Measurements from ENCODE around the gene CPEB1.

Gene CPEB1

GRCh38 chr15:82568986-82569385 is 78.2 kb downstream of the CPEB1 start:
- Histone ChIP-seq H2AFZ (ENCODE audit: low read length, unreplicated experiment) (no peak overlapping the region), H3K4me3 (ENCODE audit: low read depth, low read length) (no peak overlapping the region), H3K27ac (ENCODE audit: low read depth, low read length) (no peak overlapping the region), H3K36me3 (ENCODE audit: insufficient read depth, low read length) (no peaks in the 10 kb centered on the region), H3K27me3 (ENCODE audit: insufficient read depth, low read length) (no peaks in the 10 kb centered on the region), H3K79me2 (ENCODE audit: control insufficient read depth, insufficient read depth, low read length, unreplicated experiment) (no peaks in the 10 kb centered on the region), H3K4me1 (ENCODE audit: control insufficient read depth, insufficient read depth, low read length, unreplicated experiment) (peaks cover 26% of the 10 kb centered on the region)

GRCh38 chr15:82567661-82568060 is 79.5 kb downstream of the CPEB1 start:
- H3K36me3 ChIP-seq (ENCODE audit: insufficient read depth, low read length): no peaks in the 10 kb centered on the region
- no peak overlapping the region for H3K27ac ChIP-seq (ENCODE audit: low read depth, low read length)
- peaks cover 26% of the 10 kb centered on the region for H3K4me1 ChIP-seq (ENCODE audit: control insufficient read depth, insufficient read depth, low read length, unreplicated experiment)

GRCh38 chr15:82566690-82567089 is 80.5 kb downstream of the CPEB1 start:
- H2AFZ ChIP-seq (ENCODE audit: low read length, unreplicated experiment): no peak overlapping the region
- no peaks in the 10 kb centered on the region for H3K27me3 ChIP-seq (ENCODE audit: insufficient read depth, low read length)
- peak overlapping the region; percentile 26; the same call in 1 of the 2 replicates for H3K27ac ChIP-seq (ENCODE audit: low read depth, low read length)
- H3K4me3 ChIP-seq (ENCODE audit: low read depth, low read length): no peak overlapping the region
- H3K36me3 ChIP-seq (ENCODE audit: insufficient read depth, low read length): no peaks in the 10 kb centered on the region
- no peaks in the 10 kb centered on the region for H3K79me2 ChIP-seq (ENCODE audit: control insufficient read depth, insufficient read depth, low read length, unreplicated experiment)
- H3K4me1 ChIP-seq (ENCODE audit: control insufficient read depth, insufficient read depth, low read length, unreplicated experiment): peaks cover 21% of the 10 kb centered on the region

More at GRCh38 chr15:82567661-82568060, 79.5 kb downstream of the CPEB1 start:
- no peaks in the 10 kb centered on the region for H3K79me2 ChIP-seq (ENCODE audit: control insufficient read depth, insufficient read depth, low read length, unreplicated experiment)
- no peak overlapping the region for H3K4me3 ChIP-seq (ENCODE audit: low read depth, low read length)
- H3K27me3 ChIP-seq (ENCODE audit: insufficient read depth, low read length): no peaks in the 10 kb centered on the region
- H2AFZ ChIP-seq (ENCODE audit: low read length, unreplicated experiment): no peak overlapping the region

- H3K4me3 ChIP-seq (ENCODE audit: low read depth, low read length): no peak overlapping the region
- no peak overlapping the region for H3K27ac ChIP-seq (ENCODE audit: low read depth, low read length)
- no peaks in the 10 kb centered on the region for H3K36me3 ChIP-seq (ENCODE audit: insufficient read depth, low read length)
- peaks cover 11% of the 10 kb centered on the region for H3K4me1 ChIP-seq (ENCODE audit: control insufficient read depth, insufficient read depth, low read length, unreplicated experiment)
- H3K27me3 ChIP-seq (ENCODE audit: insufficient read depth, low read length): no peaks in the 10 kb centered on the region
- no peak overlapping the region for H2AFZ ChIP-seq (ENCODE audit: low read length, unreplicated experiment)
- no peaks in the 10 kb centered on the region for H3K79me2 ChIP-seq (ENCODE audit: control insufficient read depth, insufficient read depth, low read length, unreplicated experiment)
Observed at GRCh38 chr15:82558502-82558901, 88.7 kb downstream of the CPEB1 start.

GRCh38 chr15:82556315-82557035 is 90.7 kb downstream of the CPEB1 start:
- no peaks in the 10 kb centered on the region for H3K36me3 ChIP-seq (ENCODE audit: insufficient read depth, low read length)
- no peaks in the 10 kb centered on the region for H3K79me2 ChIP-seq (ENCODE audit: control insufficient read depth, insufficient read depth, low read length, unreplicated experiment)
- H2AFZ ChIP-seq (ENCODE audit: low read length, unreplicated experiment): no peak overlapping the region
- H3K4me1 ChIP-seq (ENCODE audit: control insufficient read depth, insufficient read depth, low read length, unreplicated experiment): peaks cover 11% of the 10 kb centered on the region
- no peak overlapping the region for H3K27ac ChIP-seq (ENCODE audit: low read depth, low read length)
- H3K4me3 ChIP-seq (ENCODE audit: low read depth, low read length): no peak overlapping the region
- no peaks in the 10 kb centered on the region for H3K27me3 ChIP-seq (ENCODE audit: insufficient read depth, low read length)

GRCh38 chr15:82554849-82555248 is 92.3 kb downstream of the CPEB1 start:
- H3K4me1 ChIP-seq (ENCODE audit: control insufficient read depth, insufficient read depth, low read length, unreplicated experiment): peaks cover 11% of the 10 kb centered on the region
- H3K4me3 ChIP-seq (ENCODE audit: low read depth, low read length): no peak overlapping the region
- no peak overlapping the region for H2AFZ ChIP-seq (ENCODE audit: low read length, unreplicated experiment)
- H3K79me2 ChIP-seq (ENCODE audit: control insufficient read depth, insufficient read depth, low read length, unreplicated experiment): no peaks in the 10 kb centered on the region
- no peaks in the 10 kb centered on the region for H3K27me3 ChIP-seq (ENCODE audit: insufficient read depth, low read length)
- peak overlapping the region; percentile 25 for H3K27ac ChIP-seq (ENCODE audit: low read depth, low read length)
- no peaks in the 10 kb centered on the region for H3K36me3 ChIP-seq (ENCODE audit: insufficient read depth, low read length)

- Histone ChIP-seq H3K27me3 (ENCODE audit: insufficient read depth, low read length) (no peaks in the 10 kb centered on the region), H3K27ac (ENCODE audit: low read depth, low read length) (peak overlapping the region; percentile 25), H3K36me3 (ENCODE audit: insufficient read depth, low read length) (no peaks in the 10 kb centered on the region), H3K79me2 (ENCODE audit: control insufficient read depth, insufficient read depth, low read length, unreplicated experiment) (no peaks in the 10 kb centered on the region), H3K4me1 (ENCODE audit: control insufficient read depth, insufficient read depth, low read length, unreplicated experiment) (peaks cover 11% of the 10 kb centered on the region), H2AFZ (ENCODE audit: low read length, unreplicated experiment) (no peak overlapping the region), H3K4me3 (ENCODE audit: low read depth, low read length) (no peak overlapping the region)
Observed at GRCh38 chr15:82554351-82554750, 92.8 kb downstream of the CPEB1 start.

- Histone ChIP-seq H3K4me3 (ENCODE audit: low read depth, low read length) (no peak overlapping the region), H2AFZ (ENCODE audit: low read length, unreplicated experiment) (no peak overlapping the region), H3K4me1 (ENCODE audit: control insufficient read depth, insufficient read depth, low read length, unreplicated experiment) (peaks cover 11% of the 10 kb centered on the region), H3K79me2 (ENCODE audit: control insufficient read depth, insufficient read depth, low read length, unreplicated experiment) (no peaks in the 10 kb centered on the region), H3K27ac (ENCODE audit: low read depth, low read length) (no peak overlapping the region), H3K36me3 (ENCODE audit: insufficient read depth, low read length) (no peaks in the 10 kb centered on the region), H3K27me3 (ENCODE audit: insufficient read depth, low read length) (no peaks in the 10 kb centered on the region)
Observed at GRCh38 chr15:82553846-82554245, 93.3 kb downstream of the CPEB1 start.

GRCh38 chr15:82552861-82553260 is 94.3 kb downstream of the CPEB1 start:
- no peaks in the 10 kb centered on the region for H3K79me2 ChIP-seq (ENCODE audit: control insufficient read depth, insufficient read depth, low read length, unreplicated experiment)
- H3K4me3 ChIP-seq (ENCODE audit: low read depth, low read length): no peak overlapping the region

GRCh38 chr15:82551646-82552247 is 95.4 kb downstream of the CPEB1 start:
- no peaks in the 10 kb centered on the region for H3K79me2 ChIP-seq (ENCODE audit: control insufficient read depth, insufficient read depth, low read length, unreplicated experiment)
- H3K4me3 ChIP-seq (ENCODE audit: low read depth, low read length): no peak overlapping the region
- no peaks in the 10 kb centered on the region for H3K36me3 ChIP-seq (ENCODE audit: insufficient read depth, low read length)
- peaks cover 11% of the 10 kb centered on the region for H3K4me1 ChIP-seq (ENCODE audit: control insufficient read depth, insufficient read depth, low read length, unreplicated experiment)
- no peak overlapping the region for H2AFZ ChIP-seq (ENCODE audit: low read length, unreplicated experiment)
- H3K27me3 ChIP-seq (ENCODE audit: insufficient read depth, low read length): no peaks in the 10 kb centered on the region
- H3K27ac ChIP-seq (ENCODE audit: low read depth, low read length): no peak overlapping the region

More at GRCh38 chr15:82552861-82553260, 94.3 kb downstream of the CPEB1 start:
- Histone ChIP-seq H3K27ac (ENCODE audit: low read depth, low read length) (no peak overlapping the region), H3K4me1 (ENCODE audit: control insufficient read depth, insufficient read depth, low read length, unreplicated experiment) (peaks cover 11% of the 10 kb centered on the region), H3K27me3 (ENCODE audit: insufficient read depth, low read length) (no peaks in the 10 kb centered on the region), H2AFZ (ENCODE audit: low read length, unreplicated experiment) (no peak overlapping the region), H3K36me3 (ENCODE audit: insufficient read depth, low read length) (no peaks in the 10 kb centered on the region)

- no peak overlapping the region for H3K27ac ChIP-seq (ENCODE audit: low read depth, low read length)
- no peak overlapping the region for H3K4me3 ChIP-seq (ENCODE audit: low read depth, low read length)
- H2AFZ ChIP-seq (ENCODE audit: low read length, unreplicated experiment): no peak overlapping the region
- no peaks in the 10 kb centered on the region for H3K27me3 ChIP-seq (ENCODE audit: insufficient read depth, low read length)
- peaks cover 5% of the 10 kb centered on the region for H3K4me1 ChIP-seq (ENCODE audit: control insufficient read depth, insufficient read depth, low read length, unreplicated experiment)
- H3K79me2 ChIP-seq (ENCODE audit: control insufficient read depth, insufficient read depth, low read length, unreplicated experiment): no peaks in the 10 kb centered on the region
- H3K36me3 ChIP-seq (ENCODE audit: insufficient read depth, low read length): no peaks in the 10 kb centered on the region
Observed at GRCh38 chr15:82549199-82549665, 97.9 kb downstream of the CPEB1 start.

All from ACC112 (cell line).